Vagina (tissue), 2 donors: Measurements from ENCODE around the gene CKAP5.

Source experiments
- CTCF ChIP-seq, 3 experiments: fragments of 450-650 bp in 2 of 3; fragments of 200-600 bp in 1 of 3; sonication (generic) in 1 of 3; IDR thresholded peaks; one replicate each; pipeline ENCODE4 v1.5.1; 2017 to 2019; ENCODE audit warnings: antibody characterized with exemption in 3 of 3, mild to moderate bottlenecking in 2 of 3, moderate library complexity in 2 of 3
- POLR2AphosphoS5 ChIP-seq, 2 donors: sonication (generic); formaldehyde crosslinking; IDR thresholded peaks; one replicate each; pipeline ENCODE4 v1.9.0; 2017; ENCODE audit warnings: antibody characterized with exemption in 2 of 2, mild to moderate bottlenecking in 2 of 2, low read depth in 1 of 2; ENCODE audit not compliant: insufficient read depth in 1 of 2

GRCh38 chr11:46719048-46719542 is 127.0 kb downstream of the CKAP5 start, which contains the start of gene F2:
- TF ChIP-seq CTCF (IDR thresholded peaks at IDR 0.05) (no peak), POLR2AphosphoS5 (IDR thresholded peaks at IDR 0.05; ENCODE audit: insufficient read depth in 1 of 2, low read depth in 1 of 2) (no peak)
